K562 (cell line): ENCODE results near the gene ABHD12. TPM values are rescaled to one million over a fixed set of nuclear protein-coding genes. Genes with fewer than 3 reads are reported as not detected.

Experiments used
- ATF1 ChIP-seq, 2 experiments: fragments of 450-650 bp in 1 of 2; IDR thresholded peaks; 2 replicates each; pipeline ENCODE4 v1.6.1; 2016; ENCODE audit warnings: missing compliant biosample characterization in 1 of 2, missing genetic modification characterization in 1 of 2
- BRF1 ChIP-seq: IDR thresholded peaks from 3 replicates; pipeline ENCODE4 v1.6.1; 2011; ENCODE audit warnings: borderline replicate concordance, mild to moderate bottlenecking; ENCODE audit not compliant: insufficient read length; ENCODE audit errors: extremely low read depth
- BRF2 ChIP-seq: IDR thresholded peaks from 3 replicates; pipeline ENCODE4 v1.6.1; 2011; ENCODE audit warnings: borderline replicate concordance, mild to moderate bottlenecking; ENCODE audit not compliant: insufficient read length, insufficient read depth
- CBFA2T3 ChIP-seq: fragments of 450-650 bp; IDR thresholded peaks from 2 replicates; pipeline ENCODE4 v1.6.1; 2017
- CBX3 ChIP-seq, 2 experiments: IDR thresholded peaks; 1 replicate in 1 of 2; 2 replicates in 1 of 2; pipeline ENCODE4 v1.6.1; 2012; ENCODE audit warnings: inconsistent platforms in 2 of 2, low read length in 2 of 2, borderline replicate concordance in 1 of 2, control low read depth in 1 of 2
- CREB3L1 ChIP-seq: fragments of 450-650 bp; IDR thresholded peaks from 2 replicates; pipeline ENCODE4 v1.6.1; 2014; ENCODE audit warnings: low read depth, mild to moderate bottlenecking, moderate library complexity, borderline replicate concordance
- CREB5 ChIP-seq: fragments of 250-450 bp; sonication (Bioruptor Pico); IDR thresholded peaks from 2 replicates; pipeline ENCODE4 v1.5.0; 2020; ENCODE audit warnings: mild to moderate bottlenecking
- ESRRA ChIP-seq: fragments of 450-650 bp; IDR thresholded peaks from 2 replicates; pipeline ENCODE4 v1.6.1; 2014; ENCODE audit warnings: low read depth, mild to moderate bottlenecking, moderate library complexity, borderline replicate concordance
- FOSL1 ChIP-seq: fragments of 200-800 bp; sonication (Bioruptor generic); conservative IDR thresholded peaks from 2 replicates; pipeline ENCODE4 v1.6.1; 2016; ENCODE audit warnings: missing genetic modification characterization, missing compliant biosample characterization
- HDAC1 ChIP-seq, 2 experiments: fragments of 450-650 bp; IDR thresholded peaks; 2 replicates each; pipeline ENCODE4 v1.6.1; 2016 to 2017; ENCODE audit warnings: inconsistent platforms in 1 of 2, mild to moderate bottlenecking in 1 of 2, moderate library complexity in 1 of 2
- IRF9 ChIP-seq: fragments of 450-650 bp; IDR thresholded peaks from 2 replicates; pipeline ENCODE4 v1.6.1; 2016; ENCODE audit warnings: missing biosample characterization, missing genetic modification characterization
- KDM5B ChIP-seq: fragments of 200-600 bp; sonication (generic); IDR thresholded peaks from 2 replicates; pipeline ENCODE4 v1.6.1; 2012; ENCODE audit warnings: low read depth, mild to moderate bottlenecking, moderate library complexity, low read length, control low read depth, inconsistent platforms; ENCODE audit not compliant: insufficient replicate concordance
- NCOA4 ChIP-seq: fragments of 450-650 bp; IDR thresholded peaks from 2 replicates; pipeline ENCODE4 v1.6.1; 2018; ENCODE audit warnings: mild to moderate bottlenecking; ENCODE audit not compliant: partially characterized antibody
- NR4A1 ChIP-seq, 2 experiments: fragments of 250-450 bp in 1 of 2; fragments of 450-650 bp in 1 of 2; sonication (Bioruptor Pico) in 1 of 2; IDR thresholded peaks; 2 replicates each; pipeline versions ENCODE4 v1.4.0 to v1.6.1; 2016 to 2020; ENCODE audit warnings: mild to moderate bottlenecking in 2 of 2, missing compliant biosample characterization in 1 of 2, missing genetic modification characterization in 1 of 2, moderate library complexity in 1 of 2
- SIN3B ChIP-seq: fragments of 450-650 bp; IDR thresholded peaks from 2 replicates; pipeline ENCODE4 v1.6.1; 2017; ENCODE audit warnings: low read depth, mild to moderate bottlenecking, moderate library complexity
- SMARCA4 ChIP-seq: fragments of 450-650 bp; IDR thresholded peaks from 2 replicates; pipeline ENCODE4 v1.6.1; 2016
- SNRNP70 ChIP-seq: fragments of 200-400 bp; formaldehyde crosslinking; optimal IDR thresholded peaks from 2 replicates; pipeline ENCODE3; 2017; ENCODE audit warnings: low read depth, low read length
- STAT5A ChIP-seq: IDR thresholded peaks from 2 replicates; pipeline ENCODE4 v1.6.1; 2012; ENCODE audit warnings: low read length, inconsistent platforms, borderline replicate concordance
- ZBTB26 ChIP-seq: fragments of 450-650 bp; formaldehyde crosslinking; IDR thresholded peaks from 2 replicates; pipeline ENCODE4 v1.4.0; 2022; ENCODE audit warnings: missing genetic modification characterization
- ZBTB8A ChIP-seq: fragments of 450-650 bp; IDR thresholded peaks from 2 replicates; pipeline ENCODE4 v1.6.1; 2018; ENCODE audit warnings: mild to moderate bottlenecking, moderate library complexity; ENCODE audit not compliant: partially characterized antibody
- polyA plus RNA-seq, 8 experiments: library from polyadenylated mRNA; depleted of rRNA in 4 of 8; stranded (reverse) in 5 of 8; unstranded in 3 of 8; fragments of >200 nt; fragmentation: Nextera tagmentation in 2 of 8; fragmentation: Illumina TruSeq in 1 of 8; extraction: Ambion mirVana in 2 of 8; extraction: Trizol in 1 of 8; gene quantifications; 2 replicates each; pipeline versions ENCODE4 v1.2.1 to v1.2.3, GENCODE V29; 2011 to 2014; ENCODE audit warnings: inconsistent platforms in 1 of 8, missing spikeins in 1 of 8
- total RNA-seq, 7 experiments: library from RNA; depleted of rRNA in 6 of 7; stranded (reverse); fragments of >200 nt in 6 of 7; fragmentation: Illumina TruSeq in 2 of 7; extraction: Trizol in 2 of 7; gene quantifications; 2 replicates each; pipeline versions ENCODE4 v1.2.1 to v1.2.3, GENCODE V29; 2011 to 2021; ENCODE audit warnings: low replicate concordance in 1 of 7

Gene ABHD12
- total and polyA plus RNA-seq, 9 of the 15 experiments (the other 6 are each of a cell fraction or from before 2014, with no cell fraction given): 0.65 to 15.6 (median 9.1) TPM

GRCh38 chr20:25390538-25391528, at the start of gene ABHD12 (continued):
- TF ChIP-seq CREB3L1: no peak
- TF ChIP-seq SMARCA4: no peak
- no peak for TF ChIP-seq CREB5 (CRISPR knock-in tag)
- no peak for TF ChIP-seq BRF2
- no peak for TF ChIP-seq STAT5A
- TF ChIP-seq IRF9: no peak
- no peak for TF ChIP-seq HDAC1 (IDR thresholded peaks at IDR 0.05)
- TF ChIP-seq ZBTB26 (CRISPR knock-in tag): no peak
- TF ChIP-seq SIN3B: peak; percentile 27; the same call in 1 of the 2 replicates
- no peak for TF ChIP-seq NCOA4
- TF ChIP-seq BRF1: no peak
- TF ChIP-seq ATF1 (CRISPR knock-in tag; IDR thresholded peaks at IDR 0.05): no peak
- peak; percentile 44 for TF ChIP-seq ATF1 (tag; IDR thresholded peaks at IDR 0.05)
- 0 out of 2 replicates have a peak, but pooled peaks have one; percentile 14 for TF ChIP-seq FOSL1 (tag)
- TF ChIP-seq ZBTB8A: no peak
- TF ChIP-seq SNRNP70: no peak
- TF ChIP-seq KDM5B: peak; percentile 84
- TF ChIP-seq ESRRA: no peak
- no peak for TF ChIP-seq CBFA2T3
- no peak for TF ChIP-seq CBX3 (IDR thresholded peaks at IDR 0.05; ENCODE audit: borderline replicate concordance in 1 of 2, low read length in 2 of 2)
- no peak for TF ChIP-seq NR4A1 (CRISPR knock-in tag; IDR thresholded peaks at IDR 0.05)
- no peak for TF ChIP-seq NR4A1 (tag; IDR thresholded peaks at IDR 0.05)
